ENCODE data around the gene MTARC2. TPM values are rescaled to one million over a fixed set of nuclear protein-coding genes. Genes with fewer than 3 reads are reported as not detected.

Gene MTARC2
- total and polyA plus RNA-seq, 10 of the 15 experiments (the other 5 are each of a cell fraction or from before 2014, with no cell fraction given), result 1.9 to 5.5 (median 3.3) TPM

DNA sequence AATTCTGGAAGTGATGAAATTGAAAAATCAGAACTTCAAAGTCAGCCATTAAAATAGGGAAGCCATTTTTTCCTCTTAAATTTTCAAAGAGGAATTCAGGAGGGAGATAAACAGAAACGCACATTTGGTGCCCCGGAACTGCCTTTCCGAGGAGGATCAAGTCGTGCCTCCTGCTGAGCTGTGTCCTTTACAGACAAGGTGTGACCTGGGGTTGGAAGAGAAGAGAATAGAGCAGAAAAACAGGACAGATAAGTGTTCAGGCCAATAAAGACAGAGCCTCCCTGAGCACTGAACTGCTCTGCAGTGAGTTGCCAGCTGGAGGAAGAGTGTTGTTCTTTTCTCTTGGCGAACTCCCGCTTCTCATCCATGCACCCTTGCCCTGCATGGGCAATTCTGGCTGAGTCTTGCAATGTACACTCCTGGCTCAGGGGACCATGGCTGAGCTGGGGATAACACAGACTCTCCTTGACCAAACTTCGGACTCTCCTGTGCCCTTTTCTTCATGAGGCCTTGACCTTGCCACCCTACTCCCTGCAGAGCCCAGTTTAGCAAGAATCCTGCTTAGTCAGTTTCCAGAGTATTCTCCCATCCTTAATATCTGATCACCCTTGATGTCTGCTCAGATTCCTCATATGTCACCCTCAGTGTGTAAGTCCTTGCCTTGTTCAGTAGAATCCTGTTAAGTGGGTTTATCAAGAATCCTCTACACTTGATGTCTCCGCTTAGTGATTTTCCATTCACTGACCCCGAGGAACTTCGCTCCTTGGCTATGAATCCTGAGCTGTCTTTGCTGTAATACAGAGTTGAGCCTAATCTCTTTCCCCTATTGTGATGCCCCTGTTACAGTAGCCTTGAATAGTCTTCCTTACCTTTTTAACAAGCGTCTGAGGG, 37.3 kb downstream of the MTARC2 start:
- DNase-seq (ENCODE audit: low read depth, low spot score) (no peak), ATAC-seq (no peak), FAIRE-seq (no peak)
- peaks cover 0 to 5% of the 10 kb centered on the region in 2 experiments; a peak in 3 of 4 replicates for H3K27me3 ChIP-seq (replicated peaks in 1 of 2; ENCODE audit: control insufficient read depth in 2 of 2, insufficient read depth in 2 of 2, low read length in 1 of 2)
- no peak overlapping the region for H3K4me3 ChIP-seq
- intact Hi-C loops (cut with micrococcal nuclease; ENCODE audit: unreplicated experiment), result no loop called here
- no peak overlapping the region for H3K27ac ChIP-seq (ENCODE audit: control insufficient read depth, insufficient read depth)
- H3K79me2 ChIP-seq (ENCODE audit: control insufficient read depth, insufficient read depth, low read length), result no peaks in the 10 kb centered on the region
- no peak overlapping the region for H2AFZ ChIP-seq (ENCODE audit: control insufficient read depth, low read depth, low read length)
- H4K20me1 ChIP-seq (ENCODE audit: control insufficient read depth, insufficient read depth), result no peaks in the 10 kb centered on the region
- WGBS (ENCODE audit: insufficient coverage, insufficient replicate concordance, low lambda C conversion rate, missing lambda C conversion rate), result 97% methylated on average over 11 of the region's 11 CpGs
- CTCF ChIA-PET, result interaction anchor here (1.0 to 2.1 kb wide), 5 partner anchors 9 to 84 kb away, joined by 3 to 4 read pairs (median 4); no protein-coding TSS in a partner anchor
- RAD21 ChIA-PET (ENCODE audit: unreplicated experiment), result no interaction called here
- H3K9ac ChIP-seq (ENCODE audit: control insufficient read depth, insufficient read depth, low read length), result no peak overlapping the region
- no peaks in the 10 kb centered on the region for H3K9me3 ChIP-seq (replicated peaks; ENCODE audit: control insufficient read depth, insufficient read depth, low read length)
- POLR2A ChIA-PET, result no interaction called here
- SMC1A ChIA-PET (ENCODE audit: uncharacterized antibody, unreplicated experiment), result no interaction called here
- BruUV-seq (replicated peaks), result no TSS peak
- H3K4me2 ChIP-seq (ENCODE audit: control insufficient read depth, insufficient read depth), result no peak overlapping the region
- H3K36me3 ChIP-seq (ENCODE audit: control insufficient read depth in 2 of 2, insufficient read depth in 2 of 2, low read length in 1 of 2), result no peaks in the 10 kb centered on the region
- H3K4me1 ChIP-seq (ENCODE audit: control insufficient read depth, insufficient read depth, low read length), result no peaks in the 10 kb centered on the region
- in situ Hi-C loops (cut with MboI), result no loop called here
- no peak for TF ChIP-seq RB1 (IDR thresholded peaks at IDR 0.05; ENCODE audit: borderline replicate concordance)
- no peak for TF ChIP-seq BMI1 (IDR thresholded peaks at IDR 0.05; ENCODE audit: borderline replicate concordance)
- TF ChIP-seq CEBPB (IDR thresholded peaks at IDR 0.05; ENCODE audit: borderline replicate concordance in 1 of 2, low read depth in 2 of 2, low read length in 2 of 2), result no peak
- TF ChIP-seq TCF12 (IDR thresholded peaks at IDR 0.05; ENCODE audit: low read depth, low read length), result no peak
- TF ChIP-seq ASH2L (IDR thresholded peaks at IDR 0.05; ENCODE audit: borderline replicate concordance, low read depth), result no peak
- no peak for TF ChIP-seq SPI1 (IDR thresholded peaks at IDR 0.05; ENCODE audit: borderline replicate concordance, insufficient read depth, low read depth, low read length)
- no peak for TF ChIP-seq NBN (IDR thresholded peaks at IDR 0.05)
- TF ChIP-seq SIX5 (IDR thresholded peaks at IDR 0.05; ENCODE audit: low read depth, low read length, severe bottlenecking), result no peak
- TF ChIP-seq, protein P1, sequence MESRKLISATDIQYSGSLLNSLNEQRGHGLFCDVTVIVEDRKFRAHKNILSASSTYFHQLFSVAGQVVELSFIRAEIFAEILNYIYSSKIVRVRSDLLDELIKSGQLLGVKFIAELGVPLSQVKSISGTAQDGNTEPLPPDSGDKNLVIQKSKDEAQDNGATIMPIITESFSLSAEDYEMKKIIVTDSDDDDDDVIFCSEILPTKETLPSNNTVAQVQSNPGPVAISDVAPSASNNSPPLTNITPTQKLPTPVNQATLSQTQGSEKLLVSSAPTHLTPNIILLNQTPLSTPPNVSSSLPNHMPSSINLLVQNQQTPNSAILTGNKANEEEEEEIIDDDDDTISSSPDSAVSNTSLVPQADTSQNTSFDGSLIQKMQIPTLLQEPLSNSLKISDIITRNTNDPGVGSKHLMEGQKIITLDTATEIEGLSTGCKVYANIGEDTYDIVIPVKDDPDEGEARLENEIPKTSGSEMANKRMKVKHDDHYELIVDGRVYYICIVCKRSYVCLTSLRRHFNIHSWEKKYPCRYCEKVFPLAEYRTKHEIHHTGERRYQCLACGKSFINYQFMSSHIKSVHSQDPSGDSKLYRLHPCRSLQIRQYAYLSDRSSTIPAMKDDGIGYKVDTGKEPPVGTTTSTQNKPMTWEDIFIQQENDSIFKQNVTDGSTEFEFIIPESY (IDR thresholded peaks at IDR 0.05), result no peak
- TF ChIP-seq POLR2AphosphoS2 (IDR thresholded peaks at IDR 0.05; ENCODE audit: low read depth, low read length), result no peak
- TF ChIP-seq BRCA1 (IDR thresholded peaks at IDR 0.05; ENCODE audit: low read depth, low read length), result no peak
- no peak for TF ChIP-seq ZBTB4 (CRISPR knock-in tag; IDR thresholded peaks at IDR 0.05)
- TF ChIP-seq HSF1 (IDR thresholded peaks at IDR 0.05; ENCODE audit: low read depth, low read length), result no peak
- TF ChIP-seq, protein P2, sequence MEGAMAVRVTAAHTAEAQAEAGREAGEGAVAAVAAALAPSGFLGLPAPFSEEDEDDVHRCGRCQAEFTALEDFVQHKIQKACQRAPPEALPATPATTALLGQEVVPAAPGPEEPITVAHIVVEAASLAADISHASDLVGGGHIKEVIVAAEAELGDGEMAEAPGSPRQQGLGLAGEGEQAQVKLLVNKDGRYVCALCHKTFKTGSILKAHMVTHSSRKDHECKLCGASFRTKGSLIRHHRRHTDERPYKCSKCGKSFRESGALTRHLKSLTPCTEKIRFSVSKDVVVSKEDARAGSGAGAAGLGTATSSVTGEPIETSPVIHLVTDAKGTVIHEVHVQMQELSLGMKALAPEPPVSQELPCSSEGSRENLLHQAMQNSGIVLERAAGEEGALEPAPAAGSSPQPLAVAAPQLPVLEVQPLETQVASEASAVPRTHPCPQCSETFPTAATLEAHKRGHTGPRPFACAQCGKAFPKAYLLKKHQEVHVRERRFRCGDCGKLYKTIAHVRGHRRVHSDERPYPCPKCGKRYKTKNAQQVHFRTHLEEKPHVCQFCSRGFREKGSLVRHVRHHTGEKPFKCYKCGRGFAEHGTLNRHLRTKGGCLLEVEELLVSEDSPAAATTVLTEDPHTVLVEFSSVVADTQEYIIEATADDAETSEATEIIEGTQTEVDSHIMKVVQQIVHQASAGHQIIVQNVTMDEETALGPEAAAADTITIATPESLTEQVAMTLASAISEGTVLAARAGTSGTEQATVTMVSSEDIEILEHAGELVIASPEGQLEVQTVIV (IDR thresholded peaks at IDR 0.05; ENCODE audit: borderline replicate concordance, partially characterized antibody), result no peak

All from GM12878 (cell line).